ENCODE data around the gene CLDN24.

CLDN24 gene

GRCh38 chr4:183284258-183284785 is 37.9 kb downstream of the CLDN24 start:
- H3K27me3 ChIP-seq (ENCODE audit: insufficient read depth, poor library complexity, severe bottlenecking): no peaks in the 10 kb centered on the region
- no peak for TF ChIP-seq CTCF (IDR thresholded peaks at IDR 0.05; ENCODE audit: insufficient read depth, low read length)
- no peak for TF ChIP-seq POLR2AphosphoS5 (IDR thresholded peaks at IDR 0.05; ENCODE audit: low read depth)
- no peak for TF ChIP-seq REST (IDR thresholded peaks at IDR 0.05; ENCODE audit: insufficient replicate concordance, low read depth)
- no peak for TF ChIP-seq GABPA (IDR thresholded peaks at IDR 0.05; ENCODE audit: low read depth)
- no peak for TF ChIP-seq SPI1 (IDR thresholded peaks at IDR 0.05; ENCODE audit: borderline replicate concordance, low read depth)
- DNase-seq (ENCODE audit: low read depth in 1 of 2, low spot score in 1 of 2): no peak
- H3K27ac ChIP-seq (replicated peaks): no peak overlapping the region
- H3K4me3 ChIP-seq (replicated peaks; ENCODE audit: insufficient read depth, low read length): no peak overlapping the region

GRCh38 chr4:183276106-183276505 is 46.1 kb downstream of the CLDN24 start:
- Histone ChIP-seq H3K27me3 (ENCODE audit: insufficient read depth, poor library complexity, severe bottlenecking) (no peaks in the 10 kb centered on the region), H3K27ac (replicated peaks) (no peak overlapping the region), H3K4me3 (replicated peaks; ENCODE audit: insufficient read depth, low read length) (no peak overlapping the region)
- TF ChIP-seq CTCF (IDR thresholded peaks at IDR 0.05; ENCODE audit: insufficient read depth, low read length) (no peak), SPI1 (IDR thresholded peaks at IDR 0.05; ENCODE audit: borderline replicate concordance, low read depth) (no peak), GABPA (IDR thresholded peaks at IDR 0.05; ENCODE audit: low read depth) (no peak), POLR2AphosphoS5 (IDR thresholded peaks at IDR 0.05; ENCODE audit: low read depth) (no peak), REST (IDR thresholded peaks at IDR 0.05; ENCODE audit: insufficient replicate concordance, low read depth) (no peak)
- DNase-seq (ENCODE audit: low read depth in 1 of 2, low spot score in 1 of 2): no peak

- Histone ChIP-seq H3K4me3 (replicated peaks; ENCODE audit: insufficient read depth, low read length) (no peak overlapping the region), H3K27ac (replicated peaks) (no peak overlapping the region), H3K27me3 (ENCODE audit: insufficient read depth, poor library complexity, severe bottlenecking) (no peaks in the 10 kb centered on the region)
- no peak for DNase-seq (ENCODE audit: low read depth in 1 of 2, low spot score in 1 of 2)
- TF ChIP-seq POLR2AphosphoS5 (IDR thresholded peaks at IDR 0.05; ENCODE audit: low read depth): no peak
- TF ChIP-seq REST (IDR thresholded peaks at IDR 0.05; ENCODE audit: insufficient replicate concordance, low read depth): no peak
- no peak for TF ChIP-seq CTCF (IDR thresholded peaks at IDR 0.05; ENCODE audit: insufficient read depth, low read length)
- no peak for TF ChIP-seq GABPA (IDR thresholded peaks at IDR 0.05; ENCODE audit: low read depth)
- TF ChIP-seq SPI1 (IDR thresholded peaks at IDR 0.05; ENCODE audit: borderline replicate concordance, low read depth): no peak
Observed at GRCh38 chr4:183272384-183272783, 49.8 kb downstream of the CLDN24 start.
